NCI-H345 (cell line): Measurements from ENCODE around the gene SMAD7.

Source experiments
- DNase-seq: peaks from one replicate; lab custom pipeline; 2025; lab: John Stamatoyannopoulos, UW

The SMAD7 gene

GRCh38 chr18:48929941-48930713 is 20.6 kb downstream of the SMAD7 start:
- DNase-seq, result no peak

- DNase-seq, result no peak
These were observed 21.6 kb downstream of the SMAD7 start for GRCh38 chr18:48929212-48929612.

GRCh38 chr18:48928787-48929186 is 22.0 kb downstream of the SMAD7 start:
- DNase-seq, result peak; percentile 76

- DNase-seq, result no peak
These were observed 23.3 kb downstream of the SMAD7 start for GRCh38 chr18:48927286-48928080.

GRCh38 chr18:48926420-48926857 is 24.3 kb downstream of the SMAD7 start:
- DNase-seq, result peak; percentile 11

- no peak for DNase-seq
These were observed 25.3 kb downstream of the SMAD7 start for GRCh38 chr18:48925491-48925780.

GRCh38 chr18:48924630-48925490 is 25.9 kb downstream of the SMAD7 start:
- DNase-seq, result no peak

GRCh38 chr18:48923746-48924629 is 26.8 kb downstream of the SMAD7 start:
- DNase-seq, result no peak

GRCh38 chr18:48922801-48923730 is 27.7 kb downstream of the SMAD7 start:
- no peak for DNase-seq

GRCh38 chr18:48922226-48922800 is 28.5 kb downstream of the SMAD7 start:
- no peak for DNase-seq

GRCh38 chr18:48921305-48922225 is 29.2 kb downstream of the SMAD7 start:
- DNase-seq, result no peak

- DNase-seq, result no peak
These were observed 30.2 kb downstream of the SMAD7 start for GRCh38 chr18:48920408-48921038.

GRCh38 chr18:48919547-48919946 is 31.2 kb downstream of the SMAD7 start:
- no peak for DNase-seq

- no peak for DNase-seq
These were observed 31.9 kb downstream of the SMAD7 start for GRCh38 chr18:48918660-48919456.

GRCh38 chr18:48917579-48918517 is 32.9 kb downstream of the SMAD7 start:
- DNase-seq, result no peak

GRCh38 chr18:48915626-48916425 is 34.9 kb downstream of the SMAD7 start:
- no peak for DNase-seq
